Vagina (tissue), 2 donors: ENCODE data around the gene CDH13.

Source experiments
- CTCF ChIP-seq, 3 experiments: fragments of 450-650 bp in 2 of 3; fragments of 200-600 bp in 1 of 3; sonication (generic) in 1 of 3; IDR thresholded peaks; one replicate each; pipeline ENCODE4 v1.5.1; 2017 to 2019; ENCODE audit warnings: antibody characterized with exemption in 3 of 3, mild to moderate bottlenecking in 2 of 3, moderate library complexity in 2 of 3
- POLR2A ChIP-seq, 2 donors: fragments of 450-650 bp; IDR thresholded peaks; one replicate each; pipeline ENCODE4 v1.6.1; 2017; ENCODE audit warnings: antibody characterized with exemption in 2 of 2, mild to moderate bottlenecking in 2 of 2, moderate library complexity in 2 of 2

- no peak for TF ChIP-seq POLR2A (IDR thresholded peaks at IDR 0.05)
- TF ChIP-seq CTCF (IDR thresholded peaks at IDR 0.05): no peak
These were observed 204.2 kb downstream of the CDH13 start for GRCh38 chr16:82830944-82831343.
